ENCODE data around the gene ZNRF3. TPM values are rescaled to one million over a fixed set of nuclear protein-coding genes. Genes with fewer than 3 reads are reported as not detected.

Gene ZNRF3
- polyA plus RNA-seq, 1 donor (not counting 4 experiments of a cell fraction or from before 2014, with no cell fraction given) = 2.6 TPM

DNA sequence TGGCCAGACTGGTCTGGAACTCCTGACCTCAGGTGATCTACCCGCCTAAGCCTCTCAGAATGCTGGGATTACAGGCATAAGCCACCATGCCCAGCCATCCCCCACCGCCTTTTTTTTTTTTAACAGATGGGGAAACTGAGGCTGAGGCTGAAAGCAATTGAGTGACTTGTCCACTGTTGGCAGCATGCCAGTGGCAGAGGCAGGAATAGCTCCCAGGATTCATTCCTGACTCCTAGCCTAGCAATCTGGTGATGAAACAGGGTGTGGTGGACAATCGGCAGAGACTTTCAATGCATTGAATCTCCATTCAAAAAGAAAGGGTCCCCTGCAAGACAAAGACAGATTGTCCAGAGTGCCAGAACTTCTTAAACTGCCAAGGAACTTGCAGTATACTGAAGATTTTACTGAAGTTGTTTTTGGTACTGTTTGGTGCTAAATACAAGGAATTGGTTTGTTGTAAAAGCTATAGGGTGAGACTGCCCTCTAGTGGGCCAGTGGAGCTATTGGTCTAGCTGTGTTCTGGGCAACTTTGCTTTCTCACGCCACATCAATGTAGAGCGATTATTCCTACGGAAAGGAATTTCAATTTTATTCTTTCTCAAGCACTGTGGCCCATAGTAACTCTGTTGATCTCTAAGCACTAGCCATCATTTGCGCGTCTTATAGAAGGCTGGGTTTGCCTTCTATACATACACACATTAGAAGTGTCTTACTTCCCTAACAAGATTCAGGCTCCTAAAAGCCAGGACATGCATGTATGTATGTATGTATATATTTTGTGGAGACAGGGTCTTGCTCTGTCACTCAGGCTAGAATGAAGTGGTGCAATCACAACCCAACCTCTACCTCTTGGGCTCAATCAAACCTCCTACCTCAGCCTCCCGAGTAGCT, 157.3 kb downstream of the ZNRF3 start:
- Histone ChIP-seq H3K9ac (ENCODE audit: control insufficient read depth, extremely low read depth, insufficient read depth, low read length) (no peak overlapping the region), H2AFZ (ENCODE audit: control insufficient read depth, low read length) (no peak overlapping the region), H3K4me1 (ENCODE audit: control insufficient read depth, extremely low read depth, insufficient read depth, low read length) (peaks cover 23% of the 10 kb centered on the region), H4K20me1 (ENCODE audit: control insufficient read depth, extremely low read depth, insufficient read depth, low read length) (no peaks in the 10 kb centered on the region), H3K9me1 (ENCODE audit: control insufficient read depth, extremely low read depth, insufficient read depth, low read length) (no peaks in the 10 kb centered on the region), H3K4me2 (ENCODE audit: control insufficient read depth, extremely low read depth, insufficient read depth, low read depth, low read length) (peak overlapping the region; percentile 6), H3K36me3 (ENCODE audit: control insufficient read depth in 2 of 2, extremely low read depth in 1 of 2, insufficient read depth in 2 of 2, low read length in 2 of 2) (no peaks in the 10 kb centered on the region), H3K9me3 (ENCODE audit: control insufficient read depth, low read depth, low read length) (no peaks in the 10 kb centered on the region), H3K79me2 (ENCODE audit: control insufficient read depth, insufficient read depth, low read length) (no peaks in the 10 kb centered on the region), H3K27ac (ENCODE audit: control insufficient read depth, insufficient read depth, low read length) (no peak overlapping the region), H3K27me3 (ENCODE audit: control insufficient read depth, extremely low read depth, insufficient read depth, low read length) (no peaks in the 10 kb centered on the region), H3K4me3 (ENCODE audit: control insufficient read depth in 2 of 3, extremely low read depth in 1 of 3, insufficient read depth in 2 of 3, low read depth in 1 of 3, low read length in 3 of 3) (no peak overlapping the region)
- no peak for DNase-seq (ENCODE audit: low read depth, low spot score)
- TF ChIP-seq CTCF (optimal IDR thresholded peaks at IDR 0.05 in 1 of 3, IDR thresholded peaks at IDR 0.05 in 1 of 3, conservative IDR thresholded peaks at IDR 0.05 in 1 of 3; ENCODE audit: extremely low read depth in 1 of 3, insufficient read depth in 2 of 3, low read length in 3 of 3) (peak; percentile 90 to 95 (median 91)), EZH2 (IDR thresholded peaks at IDR 0.05; ENCODE audit: low read length) (no peak)
- dilution Hi-C loops (cut with MboI; ENCODE audit: extremely low pct_ligation_motif_present, low sequenced_read_pairs) = no loop called here
- FAIRE-seq = peak; percentile 94

- no peak overlapping the region for H2AFZ ChIP-seq (ENCODE audit: control insufficient read depth, low read length)
- no peaks in the 10 kb centered on the region for H3K27me3 ChIP-seq (ENCODE audit: control insufficient read depth, extremely low read depth, insufficient read depth, low read length)
- no peak for DNase-seq (ENCODE audit: low read depth, low spot score)
- no peaks in the 10 kb centered on the region for H3K9me1 ChIP-seq (ENCODE audit: control insufficient read depth, extremely low read depth, insufficient read depth, low read length)
- dilution Hi-C loops (cut with MboI; ENCODE audit: extremely low pct_ligation_motif_present, low sequenced_read_pairs) = no loop called here
- no peak overlapping the region for H3K4me2 ChIP-seq (ENCODE audit: control insufficient read depth, extremely low read depth, insufficient read depth, low read depth, low read length)
- no peak overlapping the region for H3K4me3 ChIP-seq (ENCODE audit: control insufficient read depth in 2 of 3, extremely low read depth in 1 of 3, insufficient read depth in 2 of 3, low read depth in 1 of 3, low read length in 3 of 3)
- H3K27ac ChIP-seq (ENCODE audit: control insufficient read depth, insufficient read depth, low read length) = no peak overlapping the region
- peaks cover 0 to 5% of the 10 kb centered on the region in 2 experiments for H3K36me3 ChIP-seq (ENCODE audit: control insufficient read depth in 2 of 2, extremely low read depth in 1 of 2, insufficient read depth in 2 of 2, low read length in 2 of 2)
- TF ChIP-seq CTCF (optimal IDR thresholded peaks at IDR 0.05 in 1 of 3, IDR thresholded peaks at IDR 0.05 in 1 of 3, conservative IDR thresholded peaks at IDR 0.05 in 1 of 3; ENCODE audit: extremely low read depth in 1 of 3, insufficient read depth in 2 of 3, low read length in 3 of 3) (no peak), EZH2 (IDR thresholded peaks at IDR 0.05; ENCODE audit: low read length) (no peak)
- no peak for FAIRE-seq
- H3K79me2 ChIP-seq (ENCODE audit: control insufficient read depth, insufficient read depth, low read length) = no peaks in the 10 kb centered on the region
- H3K9ac ChIP-seq (ENCODE audit: control insufficient read depth, extremely low read depth, insufficient read depth, low read length) = no peak overlapping the region
- peaks cover 23% of the 10 kb centered on the region for H3K4me1 ChIP-seq (ENCODE audit: control insufficient read depth, extremely low read depth, insufficient read depth, low read length)
- H3K9me3 ChIP-seq (ENCODE audit: control insufficient read depth, low read depth, low read length) = no peaks in the 10 kb centered on the region
- H4K20me1 ChIP-seq (ENCODE audit: control insufficient read depth, extremely low read depth, insufficient read depth, low read length) = no peaks in the 10 kb centered on the region
These were observed 158.0 kb downstream of the ZNRF3 start for GRCh38 chr22:29041408-29041807.
